VCaP (cell line): Measurements from ENCODE around the gene FRMD5.
A peak's percentile ranks its signal among the peaks of the same experiment; 100 is the strongest.

Experiments
- H3K27ac ChIP-seq: fragments of 450-650 bp; 2 replicates; pipeline ENCODE4 v1.5.1; 2017
- CTCF ChIP-seq: fragments of 450-650 bp; conservative IDR thresholded peaks from 2 replicates; pipeline ENCODE4 v1.5.1; 2017; ENCODE audit warnings: mild to moderate bottlenecking, moderate library complexity

FRMD5 gene

GRCh38 chr15:43908516-43909050 is 286.5 kb downstream of the FRMD5 start:
- TF ChIP-seq CTCF = no peak
- no peak overlapping the region for H3K27ac ChIP-seq

- peak overlapping the region; percentile 15; the same call in 1 of the 2 replicates for H3K27ac ChIP-seq
- TF ChIP-seq CTCF = no peak
Observed at GRCh38 chr15:43905755-43906154, 289.3 kb downstream of the FRMD5 start.

- H3K27ac ChIP-seq = no peak overlapping the region; the same call in 1 of the 2 replicates
Observed at GRCh38 chr15:43903864-43904290, 291.2 kb downstream of the FRMD5 start.

GRCh38 chr15:43901495-43901894 is 293.6 kb downstream of the FRMD5 start:
- no peak overlapping the region for H3K27ac ChIP-seq
- TF ChIP-seq CTCF = no peak

More at GRCh38 chr15:43903864-43904290, 291.2 kb downstream of the FRMD5 start:
- peak; percentile 89 for TF ChIP-seq CTCF

GRCh38 chr15:43900996-43901395 is 294.1 kb downstream of the FRMD5 start:
- no peak for TF ChIP-seq CTCF
- no peak overlapping the region for H3K27ac ChIP-seq

DNA sequence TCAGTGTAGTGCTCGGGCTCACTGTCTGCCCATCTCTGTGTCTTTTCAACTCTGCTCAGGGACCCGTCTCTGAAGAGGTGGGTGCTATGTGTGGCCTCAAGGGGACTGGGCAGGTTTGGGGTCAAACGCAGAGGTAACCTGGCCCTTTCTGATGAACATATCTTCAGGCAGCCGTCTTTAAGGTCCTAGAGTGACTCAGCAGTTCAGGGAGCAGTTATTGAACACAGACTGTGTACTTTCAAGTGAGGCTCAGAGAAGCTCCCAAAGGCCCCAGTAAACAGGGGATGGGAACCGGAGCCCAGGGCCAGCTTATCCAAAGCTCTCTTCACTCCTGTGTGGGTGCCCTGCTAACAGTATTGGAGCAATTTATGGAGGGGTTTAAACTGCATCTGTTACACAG is 295.1 kb downstream of the FRMD5 start:
- TF ChIP-seq CTCF = no peak
- no peak overlapping the region for H3K27ac ChIP-seq

DNA sequence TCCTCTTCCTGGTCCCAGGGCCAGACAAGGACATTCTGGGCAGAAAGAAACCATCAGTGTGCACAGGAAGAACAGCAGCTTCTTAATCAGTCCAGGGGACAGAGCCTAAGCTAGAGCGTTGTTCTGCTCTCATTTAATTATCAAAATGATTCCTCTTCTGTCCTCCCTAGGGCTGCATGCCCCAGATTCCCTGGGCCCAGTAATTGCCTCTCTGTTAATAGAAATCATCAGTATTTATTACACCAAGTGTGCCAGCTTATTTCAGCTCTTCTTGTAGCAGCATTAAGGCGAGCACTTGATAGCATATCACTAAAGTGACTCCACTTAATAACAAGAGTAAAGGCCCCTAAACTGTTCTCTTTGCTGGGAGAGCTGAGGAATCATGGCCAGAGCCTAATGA is 296.2 kb downstream of the FRMD5 start:
- TF ChIP-seq CTCF = no peak
- H3K27ac ChIP-seq = no peak overlapping the region
